T-cell (primary cell): ENCODE measurements around the gene PCBP3. TPM values are rescaled to one million over a fixed set of nuclear protein-coding genes. Genes with fewer than 3 reads are reported as not detected.
"Not testable (repeated sequence)": the region's sequence is repeated elsewhere in the genome, so short reads cannot be mapped to it uniquely, and the experiment has no call there.

Experiments
- ATAC-seq, 4 experiments: fragments of 200-7000 bp in 3 of 4; fragments of 150-1000 bp in 1 of 4; cut with Tn5 transposase; replicated peaks in 1 of 4; 1 replicate in 3 of 4; 2 replicates in 1 of 4; pipeline ENCODE4 v1.10.0; 2021; ENCODE audit warnings: moderate library complexity in 3 of 4, mild to moderate bottlenecking in 2 of 4, moderate number of reproducible peaks in 1 of 4
- CTCF ChIA-PET, 2 donors: fragments of 300-600 bp; sonication (Branson Sonifier 250); formaldehyde crosslinking; loops; one replicate each; lab custom pipeline; 2022; ENCODE audit warnings: antibody characterized with exemption in 2 of 2; lab: Charles Lee
- POLR2A ChIA-PET, 2 donors: fragments of 300-600 bp; sonication (Branson Sonifier 250); formaldehyde crosslinking; loops; one replicate each; lab custom pipeline; 2022; ENCODE audit warnings: antibody characterized with exemption in 2 of 2; lab: Charles Lee
- DNase-seq, 35 experiments: peaks; one replicate each; pipeline versions ENCODE4 v3.0.0 to v3.0.0-alpha.2; 2013 to 2023
- H3K27ac ChIP-seq: one replicate; pipeline ENCODE4 v1.5.1; 2013; ENCODE audit warnings: low read length
- H3K27me3 ChIP-seq, 2 experiments: replicated peaks in 1 of 2; 1 replicate in 1 of 2; 2 replicates in 1 of 2; pipeline versions ENCODE4 v1.6.1 to v1.7.0; 2013; ENCODE audit warnings: low read length in 1 of 2, mixed read lengths in 1 of 2; ENCODE audit not compliant: control insufficient read depth in 2 of 2, insufficient read depth in 2 of 2; ENCODE audit errors: extremely low read depth in 1 of 2
- H3K36me3 ChIP-seq, 2 donors: 1 replicate in 1 of 2; 2 replicates in 1 of 2; pipeline versions ENCODE4 v1.6.1 to v1.7.0; 2013; ENCODE audit warnings: low read length in 1 of 2; ENCODE audit not compliant: control insufficient read depth in 2 of 2, insufficient read depth in 1 of 2; ENCODE audit errors: extremely low read depth in 1 of 2
- H3K4me1 ChIP-seq, 2 experiments: 1 replicate in 1 of 2; 2 replicates in 1 of 2; pipeline versions ENCODE4 v1.6.1 to v1.7.0; 2013; ENCODE audit warnings: low read length in 2 of 2, mixed read lengths in 1 of 2; ENCODE audit not compliant: insufficient read depth in 2 of 2, control insufficient read depth in 1 of 2; ENCODE audit errors: extremely low read depth in 1 of 2
- H3K4me3 ChIP-seq, 2 donors: 1 replicate in 1 of 2; 2 replicates in 1 of 2; pipeline versions ENCODE4 v1.5.1 to v1.7.0; 2013; ENCODE audit warnings: mild to moderate bottlenecking in 2 of 2, low read length in 1 of 2, moderate library complexity in 1 of 2; ENCODE audit not compliant: control insufficient read depth in 1 of 2; ENCODE audit errors: extremely low read depth in 1 of 2
- H3K9me3 ChIP-seq: 2 replicates; pipeline ENCODE4 v1.7.0; 2013
- H3K27ac Mint-ChIP-seq, 2 donors: one replicate each; pipeline ENCODE4 v1.8.0; 2020 to 2021; ENCODE audit warnings: mild to moderate bottlenecking in 2 of 2, mixed read lengths in 2 of 2
- H3K27me3 Mint-ChIP-seq, 2 donors: one replicate each; pipeline ENCODE4 v1.8.0; 2021 to 2022; ENCODE audit warnings: mixed read lengths in 2 of 2
- H3K36me3 Mint-ChIP-seq: one replicate; pipeline ENCODE4 v1.8.0; 2021; ENCODE audit warnings: mixed read lengths
- H3K4me1 Mint-ChIP-seq, 3 donors: one replicate each; pipeline ENCODE4 v1.8.0; 2020 to 2022; ENCODE audit warnings: mixed read lengths in 3 of 3, mild to moderate bottlenecking in 1 of 3
- H3K4me3 Mint-ChIP-seq, 3 donors: one replicate each; pipeline ENCODE4 v1.8.0; 2020 to 2022; ENCODE audit warnings: mild to moderate bottlenecking in 3 of 3, mixed read lengths in 3 of 3, moderate library complexity in 3 of 3
- H3K9me3 Mint-ChIP-seq, 3 donors: one replicate each; pipeline ENCODE4 v1.8.0; 2020 to 2022; ENCODE audit warnings: mixed read lengths in 3 of 3
- WGBS: methylation state at CpG from one replicate; pipeline ENCODE4 v1.1.5; 2013; ENCODE audit warnings: missing lambda C conversion rate; ENCODE audit not compliant: insufficient coverage; 5-methylcytosine and 5-hydroxymethylcytosine counted together
- total RNA-seq, 35 experiments: library from RNA in 6 of 35; stranded (reverse) in 6 of 35; fragments of 120-200 nt in 1 of 35; gene quantifications; one replicate each; pipeline versions ENCODE4 v1.2.1 to v1.2.4 and lab custom pipeline; 2013 to 2026

The PCBP3 gene
- total RNA-seq, 5 donors from 2014 or later (not counting 1 experiment from before 2014, with no cell fraction given): 1.5 to 4.2 (median 2.8) TPM

DNA sequence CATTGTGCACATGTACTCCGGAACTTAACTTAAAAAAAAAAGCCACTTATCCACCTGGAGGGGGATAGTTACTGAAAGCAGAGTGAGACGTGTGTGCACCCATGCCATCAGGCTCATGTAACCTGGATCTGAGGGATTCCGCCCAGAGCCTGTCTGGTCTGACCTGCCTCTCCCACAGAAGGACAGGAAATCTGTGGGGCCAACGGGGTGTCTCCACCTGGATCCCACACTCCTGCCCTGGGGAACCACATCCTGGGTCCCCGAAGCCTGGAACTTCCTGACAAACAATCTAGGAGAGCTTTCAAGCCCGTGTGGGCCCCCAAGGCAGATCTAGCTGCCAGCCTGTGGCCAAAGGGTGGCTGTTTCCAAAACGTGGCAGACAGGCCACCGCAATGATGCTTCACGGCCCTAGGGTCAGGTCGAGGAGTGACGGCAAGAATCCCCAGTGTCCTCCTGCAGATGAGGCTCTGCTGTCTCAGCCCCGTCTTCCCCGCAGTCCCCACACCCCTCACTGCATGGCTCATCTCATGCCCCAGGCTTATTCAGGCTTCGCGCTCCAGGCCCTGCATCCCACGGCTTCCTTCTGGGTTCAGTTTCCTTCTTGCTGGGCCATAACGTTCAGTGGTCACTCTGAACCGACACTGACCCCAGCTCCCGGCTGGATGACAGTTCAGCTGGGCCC, 21.0 kb upstream of the PCBP3 start:
- H3K4me1 Mint-ChIP-seq: peaks cover 2 to 11% (median 8%) of the 10 kb centered on the region in 3 donors
- DNase-seq (no peak), ATAC-seq (no peak)
- POLR2A ChIA-PET: no interaction called here
- Histone ChIP-seq H3K36me3 (no peaks in the 10 kb centered on the region), H3K4me3 (no peak overlapping the region), H3K9me3 (no peaks in the 10 kb centered on the region), H3K4me1 (peaks cover 0 to 9% of the 10 kb centered on the region in 2 experiments), H3K27me3 (peaks cover 0 to 7% of the 10 kb centered on the region in 2 experiments), H3K27ac (no peak overlapping the region)
- WGBS: 69% methylated on average over 17 of the region's 19 CpGs
- no peaks in the 10 kb centered on the region for H3K27me3 Mint-ChIP-seq
- no peak overlapping the region for H3K27ac Mint-ChIP-seq
- no peaks in the 10 kb centered on the region for H3K36me3 Mint-ChIP-seq
- CTCF ChIA-PET: no interaction called here
- H3K4me3 Mint-ChIP-seq: no peak overlapping the region
- no peaks in the 10 kb centered on the region for H3K9me3 Mint-ChIP-seq

DNA sequence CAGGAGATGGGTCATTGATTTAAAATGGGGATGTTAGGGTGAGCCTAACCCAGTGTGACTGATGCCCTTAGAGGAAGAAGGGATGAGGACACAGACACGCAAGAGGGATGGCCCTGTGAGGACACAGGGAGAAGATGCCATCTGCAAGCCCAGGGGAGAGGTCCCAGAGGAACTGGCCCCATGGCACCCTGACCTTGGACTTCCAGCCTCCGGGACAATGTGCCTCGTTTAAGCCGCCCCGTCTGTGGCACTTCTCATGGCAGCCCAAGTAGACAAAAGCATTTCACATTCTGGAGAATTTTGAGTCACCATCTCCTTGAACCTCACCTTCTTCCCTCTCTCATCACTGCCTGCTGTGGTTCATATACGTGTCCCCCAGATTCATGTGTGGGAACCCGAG, 20.1 kb upstream of the PCBP3 start:
- Histone ChIP-seq H3K9me3 (no peaks in the 10 kb centered on the region), H3K4me3 (no peak overlapping the region), H3K36me3 (no peaks in the 10 kb centered on the region), H3K27ac (no peak overlapping the region), H3K4me1 (peaks cover 0 to 4% of the 10 kb centered on the region in 2 experiments), H3K27me3 (peaks cover 0 to 7% of the 10 kb centered on the region in 2 experiments)
- Mint-ChIP-seq H3K27me3 (no peaks in the 10 kb centered on the region), H3K9me3 (no peaks in the 10 kb centered on the region), H3K36me3 (no peaks in the 10 kb centered on the region), H3K27ac (no peak overlapping the region), H3K4me1 (peaks cover 0 to 7% (median 6%) of the 10 kb centered on the region in 3 donors), H3K4me3 (no peak overlapping the region)
- ChIA-PET POLR2A (no interaction called here), CTCF (no interaction called here)
- no peak for DNase-seq
- 83% methylated on average over 6 of the region's 7 CpGs for WGBS
- no peak for ATAC-seq

DNA sequence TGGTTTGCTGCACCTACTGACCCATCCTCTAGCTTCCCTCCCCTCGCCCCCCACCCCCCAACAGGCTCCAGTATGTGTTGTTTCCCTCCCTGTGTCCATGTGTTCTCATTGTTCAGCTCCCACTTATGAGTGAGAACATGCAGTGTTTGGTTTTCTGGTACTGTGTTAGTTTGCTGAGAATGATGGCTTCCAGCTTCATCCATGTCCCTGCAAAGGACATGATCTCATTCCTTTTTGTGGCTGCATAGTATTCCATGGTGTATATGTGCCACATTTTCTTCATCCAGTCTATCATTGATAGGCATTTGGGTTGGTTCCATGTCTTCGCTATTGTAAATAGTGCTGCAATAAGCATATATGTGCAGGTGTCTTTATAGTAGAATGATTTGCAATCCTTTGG, 17.4 kb upstream of the PCBP3 start:
- POLR2A ChIA-PET, H3K36me3 ChIP-seq, CTCF ChIA-PET, H3K9me3 Mint-ChIP-seq, ATAC-seq, H3K4me3 Mint-ChIP-seq, H3K9me3 ChIP-seq, H3K27me3 Mint-ChIP-seq, DNase-seq, H3K27ac Mint-ChIP-seq, H3K4me3 ChIP-seq, H3K27ac ChIP-seq, H3K36me3 Mint-ChIP-seq: not testable (repeated sequence)
- no CpG with 5 or more reads among the region's 2 CpGs for WGBS
- peaks cover 4 to 13% of the 10 kb centered on the region in 2 experiments for H3K4me1 ChIP-seq
- peaks cover 2 to 13% (median 8%) of the 10 kb centered on the region in 3 donors for H3K4me1 Mint-ChIP-seq
- peaks cover 0 to 24% of the 10 kb centered on the region in 2 experiments for H3K27me3 ChIP-seq

DNA sequence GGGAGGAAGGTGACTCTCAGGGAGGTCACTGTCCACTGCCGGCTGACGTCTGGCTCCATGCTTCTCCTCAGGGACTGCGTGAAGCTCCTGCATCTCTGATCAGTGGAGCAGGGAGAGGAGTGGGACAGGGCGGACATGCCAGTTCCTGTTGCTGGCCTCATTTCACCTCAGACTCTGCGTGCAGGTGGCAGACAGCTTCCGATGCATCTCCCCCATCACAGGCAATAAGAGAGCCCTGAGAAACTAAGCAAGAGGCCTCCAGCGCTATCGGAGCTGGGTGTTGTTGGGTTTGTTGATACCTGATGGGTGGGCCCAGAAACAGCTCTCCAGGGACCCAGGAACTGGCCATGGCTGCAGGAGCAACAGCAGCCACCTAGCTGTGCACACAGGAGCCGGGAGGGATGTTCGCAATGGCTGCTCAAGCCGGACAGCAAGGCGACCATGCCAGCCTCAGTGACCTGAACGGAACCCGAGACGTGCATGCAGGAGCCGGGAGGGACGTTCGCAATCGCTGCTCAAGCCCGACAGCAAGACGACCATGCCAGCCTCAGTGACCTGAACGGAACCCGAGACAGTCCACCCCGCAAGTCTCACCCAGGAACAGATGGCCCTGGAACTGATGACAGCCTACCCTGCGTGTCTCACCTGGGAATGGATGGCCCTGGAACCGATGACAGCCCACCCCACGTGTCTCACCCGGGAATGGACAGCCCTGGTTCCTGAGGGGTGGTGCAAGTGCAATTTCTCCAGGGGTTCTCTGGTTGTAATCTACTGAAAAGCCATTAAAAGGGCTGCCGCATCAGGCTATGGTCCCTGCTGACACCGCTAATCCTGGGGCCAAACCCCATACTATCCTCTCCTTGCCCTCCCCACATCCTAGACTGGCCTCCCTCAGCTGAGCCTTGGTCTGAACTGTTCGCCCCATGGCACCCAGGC, 14.2 kb upstream of the PCBP3 start:
- Histone ChIP-seq H3K4me3 (no peak overlapping the region), H3K9me3 (no peaks in the 10 kb centered on the region), H3K36me3 (no peaks in the 10 kb centered on the region), H3K4me1 (peaks cover 11 to 18% of the 10 kb centered on the region in 2 experiments), H3K27me3 (peaks cover 0 to 31% of the 10 kb centered on the region in 2 experiments), H3K27ac (no peak overlapping the region)
- peak in 1 of 4 experiments; percentile 59 for ATAC-seq
- DNase-seq: no peak
- ChIA-PET CTCF (no interaction called here), POLR2A (no interaction called here)
- Mint-ChIP-seq H3K9me3 (no peaks in the 10 kb centered on the region), H3K27ac (no peak overlapping the region), H3K27me3 (peaks cover 0 to 2% of the 10 kb centered on the region in 2 donors), H3K36me3 (no peaks in the 10 kb centered on the region), H3K4me3 (no peak overlapping the region), H3K4me1 (peaks cover 9 to 17% (median 10%) of the 10 kb centered on the region in 3 donors)
- 90% methylated on average over 26 of the region's 31 CpGs for WGBS

DNA sequence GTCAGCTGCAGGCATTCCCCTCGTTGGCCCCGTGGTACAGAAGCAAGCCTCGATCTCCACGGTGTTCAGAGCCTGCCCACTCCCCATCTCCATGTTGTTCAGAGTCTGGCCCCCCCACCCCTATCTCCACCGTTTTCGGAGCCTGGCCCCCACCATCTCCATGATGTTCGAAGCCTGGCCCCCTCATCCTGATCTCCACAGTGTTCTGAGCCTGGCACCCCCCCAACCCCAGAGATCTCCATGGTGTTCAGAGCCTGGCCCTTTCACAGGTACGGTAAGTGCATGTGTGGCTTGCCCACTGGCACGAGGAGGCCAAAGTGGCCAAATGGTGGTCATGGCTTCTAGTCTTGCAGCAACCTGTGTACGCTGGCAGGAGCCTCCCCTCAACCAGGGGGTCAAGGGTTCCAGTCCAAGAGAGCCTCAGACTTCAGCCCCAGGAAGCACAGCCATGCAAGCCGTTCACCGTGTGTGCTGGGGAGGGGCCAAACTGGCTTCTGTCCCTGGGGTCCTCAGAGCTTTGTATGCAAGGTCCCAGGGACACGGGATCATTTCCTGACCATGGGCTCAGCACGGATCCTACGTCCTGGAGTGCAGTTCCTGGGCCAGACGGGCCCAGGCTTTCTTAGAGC, 13.3 kb upstream of the PCBP3 start:
- 75% methylated on average over 13 of the region's 16 CpGs for WGBS
- H3K27ac Mint-ChIP-seq: no peak overlapping the region
- CTCF ChIA-PET: no interaction called here

DNA sequence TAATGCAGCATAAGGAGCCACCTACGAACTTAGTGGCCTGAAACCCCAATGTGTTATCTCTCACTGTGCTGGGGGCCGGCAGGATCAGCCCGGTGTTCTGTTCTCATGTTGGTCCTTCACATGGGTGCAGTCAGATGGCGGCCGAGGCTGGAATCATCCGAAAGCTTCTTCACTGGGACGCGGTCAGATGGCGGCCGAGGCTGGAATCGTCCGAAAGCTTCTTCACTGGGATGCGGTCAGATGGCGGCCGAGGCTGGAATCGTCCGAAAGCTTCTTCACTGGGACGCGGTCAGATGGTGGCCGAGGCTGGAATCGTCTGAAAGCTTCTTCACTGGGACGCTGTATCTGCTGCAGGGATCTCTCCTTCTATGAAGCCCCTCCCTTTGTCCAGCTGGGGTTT, 12.6 kb upstream of the PCBP3 start:
- Histone ChIP-seq H3K4me1 (peaks cover 11 to 18% of the 10 kb centered on the region in 2 experiments), H3K27ac (no peak overlapping the region), H3K27me3 (peaks cover 0 to 31% of the 10 kb centered on the region in 2 experiments), H3K4me3 (no peak overlapping the region), H3K9me3 (no peaks in the 10 kb centered on the region), H3K36me3 (no peaks in the 10 kb centered on the region)
- CTCF ChIA-PET: no interaction called here
- Mint-ChIP-seq H3K4me3 (no peak overlapping the region), H3K27ac (no peak overlapping the region), H3K9me3 (no peaks in the 10 kb centered on the region), H3K36me3 (no peaks in the 10 kb centered on the region), H3K27me3 (peaks cover 0 to 2% of the 10 kb centered on the region in 2 donors), H3K4me1 (peaks cover 6 to 17% (median 10%) of the 10 kb centered on the region in 3 donors)
- ATAC-seq (no peak), DNase-seq (no peak)
- POLR2A ChIA-PET: no interaction called here
- 94% methylated on average over 14 of the region's 22 CpGs for WGBS

More for the DNA sequence above, 13.3 kb upstream of the PCBP3 start:
- POLR2A ChIA-PET: no interaction called here
- DNase-seq (no peak), ATAC-seq (no peak)
- Histone ChIP-seq H3K9me3 (no peaks in the 10 kb centered on the region), H3K27me3 (peaks cover 0 to 31% of the 10 kb centered on the region in 2 experiments), H3K4me3 (no peak overlapping the region), H3K4me1 (peaks cover 11 to 18% of the 10 kb centered on the region in 2 experiments), H3K27ac (no peak overlapping the region), H3K36me3 (no peaks in the 10 kb centered on the region)
- no peaks in the 10 kb centered on the region for H3K36me3 Mint-ChIP-seq
- H3K4me1 Mint-ChIP-seq: peaks cover 6 to 17% (median 10%) of the 10 kb centered on the region in 3 donors
- no peaks in the 10 kb centered on the region for H3K9me3 Mint-ChIP-seq
- no peak overlapping the region for H3K4me3 Mint-ChIP-seq
- H3K27me3 Mint-ChIP-seq: peaks cover 0 to 2% of the 10 kb centered on the region in 2 donors
